ENCODE data around the gene OXER1. TPM values are rescaled to one million over a fixed set of nuclear protein-coding genes. Genes with fewer than 3 reads are reported as not detected.

The OXER1 gene
- total and polyA plus RNA-seq, 2 of the 13 experiments (the other 11 are each of a cell fraction or from before 2014, with no cell fraction given): 8.0 to 9.0 TPM

- no peak for TF ChIP-seq CHCHD3 (CRISPR knock-in tag; IDR thresholded peaks at IDR 0.05)
- TF ChIP-seq AKNA (CRISPR knock-in tag; IDR thresholded peaks at IDR 0.05; ENCODE audit: borderline replicate concordance): no peak
- TF ChIP-seq POGK (CRISPR knock-in tag; conservative IDR thresholded peaks at IDR 0.05): peak; percentile 56
- TF ChIP-seq ZBTB40 (IDR thresholded peaks at IDR 0.05): no peak
- TF ChIP-seq ZBTB40 (CRISPR knock-in tag; IDR thresholded peaks at IDR 0.05): peak; percentile 26; the same call in 1 of the 2 replicates
- peak; percentile 30; the same call in 1 of the 2 replicates for TF ChIP-seq HDAC2 (CRISPR knock-in tag; IDR thresholded peaks at IDR 0.05)
- TF ChIP-seq ZNF674 (CRISPR knock-in tag; IDR thresholded peaks at IDR 0.05; ENCODE audit: low read depth): no peak
- TF ChIP-seq BRD4 (CRISPR knock-in tag; IDR thresholded peaks at IDR 0.05): no peak
- no peak for TF ChIP-seq ZBTB43 (CRISPR knock-in tag; conservative IDR thresholded peaks at IDR 0.05)
Observed at GRCh38 chr2:42787788-42788477, 24.0 kb upstream of the OXER1 start (continued).
